OCI-LY1 (cell line): ENCODE results near the gene BACH2.

Experiments
- H2AFZ ChIP-seq: fragments of 200-600 bp; sonication (generic), shearing (Covaris generic); 2 replicates; pipeline ENCODE4 v1.6.0; 2014; ENCODE audit warnings: antibody characterized with exemption, mild to moderate bottlenecking, low read length
- H3F3A ChIP-seq: fragments of 200-600 bp; sonication (generic), shearing (Covaris generic); 2 replicates; pipeline ENCODE4 v1.6.0; 2014; ENCODE audit warnings: mild to moderate bottlenecking, antibody characterized with exemption, low read length, moderate library complexity; ENCODE audit not compliant: insufficient read depth
- H3K27ac ChIP-seq: fragments of 200-600 bp; sonication (generic); 2 replicates; pipeline ENCODE4 v1.5.1; 2014; ENCODE audit warnings: low read length, mixed run types, mild to moderate bottlenecking, low read depth; ENCODE audit not compliant: poor library complexity, severe bottlenecking
- H3K27me3 ChIP-seq: fragments of 200-600 bp; sonication (generic); 2 replicates; pipeline ENCODE4 v1.6.0; 2014; ENCODE audit warnings: antibody characterized with exemption, mild to moderate bottlenecking, low read length, moderate library complexity; ENCODE audit not compliant: insufficient read depth
- H3K36me3 ChIP-seq: fragments of 200-600 bp; sonication (generic); 2 replicates; pipeline ENCODE4 v1.6.1; 2014; ENCODE audit warnings: mild to moderate bottlenecking, antibody characterized with exemption, low read length, moderate library complexity, mixed read lengths; ENCODE audit not compliant: insufficient read depth
- H3K4me1 ChIP-seq: fragments of 200-600 bp; sonication (generic); 2 replicates; pipeline ENCODE4 v1.5.1; 2014; ENCODE audit warnings: mild to moderate bottlenecking, low read length, moderate library complexity; ENCODE audit not compliant: insufficient read depth, severe bottlenecking
- H3K4me2 ChIP-seq: fragments of 200-600 bp; sonication (generic), shearing (Covaris generic); 2 replicates; pipeline ENCODE4 v1.6.1; 2014; ENCODE audit warnings: low read length
- H3K4me3 ChIP-seq: fragments of 200-600 bp; sonication (generic); 2 replicates; pipeline ENCODE4 v1.5.1; 2014; ENCODE audit warnings: low read length, low read depth, mild to moderate bottlenecking, mixed read lengths; ENCODE audit not compliant: poor library complexity, severe bottlenecking
- H3K79me2 ChIP-seq: fragments of 200-600 bp; shearing (Covaris generic); 2 replicates; pipeline ENCODE4 v1.6.1; 2016; ENCODE audit warnings: mixed run types, low read length, mixed read lengths; ENCODE audit not compliant: insufficient read depth
- H3K9ac ChIP-seq: fragments of 200-600 bp; sonication (generic), shearing (Covaris generic); 2 replicates; pipeline ENCODE4 v1.6.1; 2014; ENCODE audit warnings: mild to moderate bottlenecking, low read length, mixed read lengths
- H3K9me2 ChIP-seq: fragments of 200-600 bp; sonication (generic), shearing (Covaris generic); 2 replicates; pipeline ENCODE4 v1.6.1; 2014; ENCODE audit warnings: low read depth, mild to moderate bottlenecking, low read length, mixed read lengths
- H3K9me3 ChIP-seq: fragments of 200-600 bp; shearing (Covaris generic); 2 replicates; pipeline ENCODE4 v1.6.1; 2014; ENCODE audit warnings: low read length, mixed read lengths
- H4K20me1 ChIP-seq: fragments of 200-600 bp; sonication (generic), shearing (Covaris generic); 2 replicates; pipeline ENCODE4 v1.6.0; 2016; ENCODE audit warnings: mild to moderate bottlenecking, low read length; ENCODE audit not compliant: insufficient read depth
- CTCF ChIP-seq: fragments of 200-600 bp; sonication (generic), shearing (Covaris generic); IDR thresholded peaks from 2 replicates; pipeline ENCODE4 v1.5.1; 2017; ENCODE audit warnings: mild to moderate bottlenecking, antibody characterized with exemption, low read length, moderate library complexity, mixed read lengths
- EZH2 ChIP-seq: fragments of 200-600 bp; sonication (generic), shearing (Covaris generic); IDR thresholded peaks from 2 replicates; pipeline ENCODE4 v1.8.0; 2017; ENCODE audit warnings: borderline replicate concordance, mixed run types, mild to moderate bottlenecking, antibody characterized with exemption, low read length, moderate library complexity, mixed read lengths

Gene BACH2

DNA sequence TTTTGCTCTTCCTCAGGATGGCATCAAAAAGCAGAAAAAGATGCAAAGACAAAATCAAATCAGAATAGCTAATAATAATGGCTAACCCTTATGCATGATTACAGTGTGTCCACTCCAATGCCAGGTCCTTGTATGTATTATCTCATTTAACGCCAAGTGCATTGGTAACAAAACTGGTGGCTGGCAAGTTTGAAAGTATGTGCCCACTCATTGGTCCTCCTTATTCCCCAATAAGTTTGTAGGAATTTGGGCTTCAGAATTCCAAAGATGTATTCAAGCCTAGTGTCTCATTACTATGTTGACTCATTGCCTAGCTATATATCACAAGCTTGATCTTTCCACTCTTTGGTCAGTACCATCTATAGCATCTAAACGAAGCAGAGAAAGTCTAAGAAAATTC is 205.8 kb downstream of the BACH2 start:
- H2AFZ ChIP-seq = no peak overlapping the region
- H3K9me2 ChIP-seq = no peaks in the 10 kb centered on the region
- H3K27me3 ChIP-seq = no peaks in the 10 kb centered on the region
- H3K4me1 ChIP-seq = peaks cover 3% of the 10 kb centered on the region
- peaks cover 61% of the 10 kb centered on the region for H3K36me3 ChIP-seq
- H3K9me3 ChIP-seq = no peaks in the 10 kb centered on the region
- no peak overlapping the region for H3K4me3 ChIP-seq
- peaks cover 6% of the 10 kb centered on the region; the same call in 1 of the 2 replicates for H3F3A ChIP-seq
- H3K79me2 ChIP-seq = peaks cover 66% of the 10 kb centered on the region
- H3K9ac ChIP-seq = no peak overlapping the region
- TF ChIP-seq EZH2 (no peak), CTCF (no peak)
- no peak overlapping the region for H3K27ac ChIP-seq
- H4K20me1 ChIP-seq = no peaks in the 10 kb centered on the region
- H3K4me2 ChIP-seq = no peak overlapping the region

GRCh38 chr6:90088009-90088408 is 208.6 kb downstream of the BACH2 start:
- 0 out of 2 replicates have a peak, but pooled peaks cover 3% of the 10 kb centered on the region for H4K20me1 ChIP-seq
- no peak for TF ChIP-seq CTCF
- no peak for TF ChIP-seq EZH2
- peak overlapping the region; percentile 11 for H3K27ac ChIP-seq
- peaks cover 53% of the 10 kb centered on the region for H3K79me2 ChIP-seq
- no peaks in the 10 kb centered on the region for H3K9me2 ChIP-seq
- H3K9me3 ChIP-seq = no peaks in the 10 kb centered on the region
- H3K4me3 ChIP-seq = no peak overlapping the region
- no peak overlapping the region for H2AFZ ChIP-seq
- peaks cover 11% of the 10 kb centered on the region; the same call in 1 of the 2 replicates for H3F3A ChIP-seq
- H3K4me2 ChIP-seq = no peak overlapping the region
- no peak overlapping the region for H3K9ac ChIP-seq
- peaks cover 31% of the 10 kb centered on the region for H3K4me1 ChIP-seq
- H3K36me3 ChIP-seq = peaks cover 67% of the 10 kb centered on the region
- H3K27me3 ChIP-seq = no peaks in the 10 kb centered on the region

DNA sequence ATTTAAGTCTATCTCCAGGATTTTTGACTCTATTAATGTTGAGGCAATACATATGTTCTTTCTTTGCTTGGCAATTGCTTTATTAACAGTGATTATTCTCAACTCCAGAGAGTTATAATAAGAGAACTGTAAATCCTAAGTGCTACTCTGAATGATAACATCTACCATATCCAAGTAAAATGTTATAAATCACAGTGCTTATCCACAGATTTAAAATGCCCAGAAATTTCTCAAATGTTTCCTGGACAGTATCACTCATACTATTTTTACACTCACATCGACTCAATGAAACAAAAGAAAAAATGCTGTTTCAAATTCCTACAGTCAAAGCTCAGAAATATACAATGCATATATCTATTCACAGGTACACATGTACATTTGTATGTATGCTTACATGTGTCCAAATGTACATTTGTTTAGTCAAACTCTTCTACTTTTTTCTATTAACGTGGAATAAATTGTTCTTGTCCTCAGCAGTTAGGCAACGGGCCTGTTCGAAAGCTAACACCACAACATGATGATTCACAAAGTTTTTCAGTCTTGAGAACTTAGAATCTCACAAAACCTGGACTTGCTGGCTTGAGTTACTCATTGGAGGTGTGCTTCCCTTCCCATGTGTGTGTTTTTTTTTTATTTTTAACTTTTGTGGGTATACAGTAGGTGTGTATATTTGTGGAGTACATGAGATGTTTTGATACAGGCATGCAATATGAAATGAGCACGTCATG is 209.4 kb downstream of the BACH2 start:
- no peak overlapping the region for H3K27ac ChIP-seq
- 0 out of 2 replicates have a peak, but pooled peaks cover 3% of the 10 kb centered on the region for H4K20me1 ChIP-seq
- H3K4me2 ChIP-seq = no peak overlapping the region
- no peaks in the 10 kb centered on the region for H3K9me2 ChIP-seq
- no peaks in the 10 kb centered on the region for H3K9me3 ChIP-seq
- H3F3A ChIP-seq = peaks cover 11% of the 10 kb centered on the region; the same call in 1 of the 2 replicates
- no peaks in the 10 kb centered on the region for H3K27me3 ChIP-seq
- no peak overlapping the region for H3K9ac ChIP-seq
- H3K4me1 ChIP-seq = peaks cover 39% of the 10 kb centered on the region
- TF ChIP-seq CTCF (no peak), EZH2 (no peak)
- no peak overlapping the region for H2AFZ ChIP-seq
- peaks cover 65% of the 10 kb centered on the region for H3K36me3 ChIP-seq
- peaks cover 53% of the 10 kb centered on the region for H3K79me2 ChIP-seq
- no peak overlapping the region for H3K4me3 ChIP-seq
